BLaER1 (cell line): Measurements from ENCODE around the gene XDH.
A peak's percentile ranks its signal among the peaks of the same experiment; 100 is the strongest.

Experiments
- H3K27ac ChIP-seq: shearing (Covaris generic); formaldehyde crosslinking; 2 replicates; pipeline ENCODE4 v1.8.1; 2022
- H3K27me3 ChIP-seq: shearing (Covaris generic); formaldehyde crosslinking; 2 replicates; pipeline ENCODE4 v1.8.1; 2022
- H3K36me3 ChIP-seq: shearing (Covaris generic); formaldehyde crosslinking; 2 replicates; pipeline ENCODE4 v1.8.1; 2022
- H3K4me1 ChIP-seq: shearing (Covaris generic); formaldehyde crosslinking; 2 replicates; pipeline ENCODE4 v1.8.1; 2022
- H3K4me2 ChIP-seq: shearing (Covaris generic); formaldehyde crosslinking; 2 replicates; pipeline ENCODE4 v1.8.1; 2022
- H3K4me3 ChIP-seq: shearing (Covaris generic); formaldehyde crosslinking; 2 replicates; pipeline ENCODE4 v1.8.1; 2022
- H3K9ac ChIP-seq: shearing (Covaris generic); formaldehyde crosslinking; 2 replicates; pipeline ENCODE4 v1.8.1; 2022
- H3K9me3 ChIP-seq: shearing (Covaris generic); formaldehyde crosslinking; 2 replicates; pipeline ENCODE4 v1.8.1; 2022
- H4K20me1 ChIP-seq: shearing (Covaris generic); formaldehyde crosslinking; 2 replicates; pipeline ENCODE4 v1.8.1; 2022
- Cebpa-rat ChIP-seq: shearing (Covaris generic); IDR thresholded peaks from 2 replicates; pipeline ENCODE4 v1.8.1; 2022

Gene XDH

DNA sequence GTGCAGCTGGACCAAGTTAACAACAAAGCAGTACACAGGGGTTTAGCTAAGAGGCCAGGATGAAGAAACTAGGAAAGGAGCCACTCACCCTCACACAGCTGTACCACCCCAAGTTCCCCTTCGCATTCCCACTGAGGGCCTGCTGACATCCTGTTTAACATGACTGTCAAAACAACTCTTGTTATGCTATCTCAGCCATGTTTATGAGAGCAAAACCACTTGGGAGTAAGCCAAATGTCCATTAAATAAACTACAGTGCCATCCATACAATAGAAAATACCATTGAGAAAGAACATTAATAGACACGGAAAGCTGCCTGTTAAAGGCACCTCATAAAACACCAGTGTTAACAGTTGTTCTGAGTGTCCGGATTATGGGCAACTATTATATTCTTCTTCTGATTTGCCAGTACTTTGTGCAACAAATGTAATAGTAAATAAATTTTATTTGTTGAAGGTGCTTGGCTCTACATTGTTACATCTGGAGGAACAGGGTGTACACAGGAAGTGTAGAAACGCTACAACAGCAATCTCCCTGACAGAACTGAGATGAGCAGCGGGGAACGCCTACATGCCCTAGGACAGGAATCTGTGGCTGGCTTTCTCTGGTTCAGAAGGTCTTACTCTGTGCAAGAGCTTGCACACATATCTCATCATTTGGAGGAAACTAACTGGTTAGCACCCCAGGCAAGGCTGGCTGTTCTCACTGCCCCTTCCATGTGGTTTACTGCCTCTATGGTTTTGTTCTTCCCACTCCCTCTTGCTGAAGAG lies 95.0 kb downstream of the XDH start:
- H3K9ac ChIP-seq: no peak overlapping the region
- TF ChIP-seq Cebpa-rat: no peak
- H3K27ac ChIP-seq: peak overlapping the region; percentile 54
- H3K4me3 ChIP-seq: peak overlapping the region; percentile 52; the same call in 1 of the 2 replicates
- H3K27me3 ChIP-seq: no peaks in the 10 kb centered on the region
- peaks cover 12% of the 10 kb centered on the region for H3K9me3 ChIP-seq
- H4K20me1 ChIP-seq: peaks cover 7% of the 10 kb centered on the region; the same call in 1 of the 2 replicates
- H3K4me2 ChIP-seq: peak overlapping the region; percentile 91
- H3K36me3 ChIP-seq: no peaks in the 10 kb centered on the region
- peaks cover 93% of the 10 kb centered on the region for H3K4me1 ChIP-seq

DNA sequence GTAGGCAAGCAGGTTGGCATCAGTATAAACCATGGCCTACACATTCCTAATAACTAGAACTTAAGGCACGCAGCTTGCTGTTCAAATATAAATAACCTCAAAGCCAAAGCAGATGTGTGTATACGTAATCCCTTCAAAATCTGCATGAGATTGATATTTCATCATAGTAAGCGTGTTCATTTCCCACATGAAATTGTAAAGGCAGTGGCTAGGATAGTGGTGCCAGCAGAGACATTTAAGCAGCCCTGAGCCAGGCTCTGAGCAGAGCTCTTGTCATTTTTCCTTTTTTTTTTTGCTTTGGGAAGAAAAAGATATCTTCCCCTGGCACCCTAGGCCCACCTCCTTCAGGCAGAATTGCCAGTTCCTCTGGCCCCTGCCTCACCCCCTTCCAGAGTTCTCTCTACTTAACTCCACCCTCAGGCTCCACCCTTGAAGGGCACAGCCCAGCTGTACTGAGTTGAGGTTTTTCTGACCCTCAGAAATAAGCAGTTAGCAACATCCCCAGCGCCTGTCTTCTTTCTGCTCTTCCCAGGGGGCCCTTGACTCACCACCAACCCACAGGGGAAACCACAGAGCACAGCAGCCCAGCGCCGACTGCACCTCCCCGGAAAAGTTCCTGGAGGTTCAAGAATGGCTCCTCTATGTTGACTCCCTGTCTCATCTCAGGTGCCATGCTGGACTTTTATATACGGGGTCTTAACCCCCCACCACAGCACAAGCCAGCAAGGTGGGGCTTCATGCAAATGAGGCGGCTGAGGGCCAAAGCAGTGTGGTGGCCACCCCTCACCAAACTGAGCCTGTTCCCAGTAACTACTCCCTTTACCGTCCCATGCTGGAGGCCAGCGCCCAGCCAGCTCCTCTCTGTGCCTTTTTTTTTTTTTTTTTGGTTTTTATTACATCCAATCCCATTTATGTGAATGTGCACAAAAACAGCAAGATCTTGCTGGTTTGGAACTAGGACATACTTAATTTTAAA lies 95.9 kb downstream of the XDH start:
- H3K27ac ChIP-seq: peak overlapping the region; percentile 54
- H3K27me3 ChIP-seq: no peaks in the 10 kb centered on the region
- no peaks in the 10 kb centered on the region for H3K36me3 ChIP-seq
- peak overlapping the region; percentile 52; the same call in 1 of the 2 replicates for H3K4me3 ChIP-seq
- H3K4me1 ChIP-seq: peaks cover 83% of the 10 kb centered on the region
- no peak overlapping the region for H3K9ac ChIP-seq
- H3K9me3 ChIP-seq: peaks cover 14% of the 10 kb centered on the region
- peak overlapping the region; percentile 91 for H3K4me2 ChIP-seq
- peaks cover 7% of the 10 kb centered on the region; the same call in 1 of the 2 replicates for H4K20me1 ChIP-seq
- no peak for TF ChIP-seq Cebpa-rat

DNA sequence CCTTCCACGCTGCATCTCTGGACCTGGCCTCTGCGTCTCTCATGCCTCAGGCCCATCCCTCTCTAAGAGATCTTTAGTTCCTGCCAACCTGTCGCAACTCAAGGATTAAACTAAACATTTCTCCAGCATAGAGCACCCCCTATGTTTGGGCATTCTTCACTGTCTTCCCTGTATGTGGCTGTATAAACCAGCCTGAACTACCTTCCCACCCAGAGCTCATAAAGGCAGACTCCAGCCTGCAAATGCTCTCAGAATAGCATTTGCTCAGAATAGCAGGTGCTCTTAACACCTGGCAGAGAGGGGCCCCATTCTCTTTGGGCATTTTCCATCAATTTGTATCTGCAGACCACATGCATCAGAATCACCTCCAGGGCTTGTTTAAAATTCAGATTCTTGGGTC lies 97.1 kb downstream of the XDH start:
- Histone ChIP-seq H3K4me3 (no peak overlapping the region), H3K4me1 (peaks cover 80% of the 10 kb centered on the region), H3K4me2 (peak overlapping the region; percentile 91), H3K9ac (no peak overlapping the region), H3K27me3 (no peaks in the 10 kb centered on the region), H3K27ac (no peak overlapping the region), H3K9me3 (peaks cover 14% of the 10 kb centered on the region), H3K36me3 (no peaks in the 10 kb centered on the region), H4K20me1 (peaks cover 7% of the 10 kb centered on the region; the same call in 1 of the 2 replicates)
- no peak for TF ChIP-seq Cebpa-rat

DNA sequence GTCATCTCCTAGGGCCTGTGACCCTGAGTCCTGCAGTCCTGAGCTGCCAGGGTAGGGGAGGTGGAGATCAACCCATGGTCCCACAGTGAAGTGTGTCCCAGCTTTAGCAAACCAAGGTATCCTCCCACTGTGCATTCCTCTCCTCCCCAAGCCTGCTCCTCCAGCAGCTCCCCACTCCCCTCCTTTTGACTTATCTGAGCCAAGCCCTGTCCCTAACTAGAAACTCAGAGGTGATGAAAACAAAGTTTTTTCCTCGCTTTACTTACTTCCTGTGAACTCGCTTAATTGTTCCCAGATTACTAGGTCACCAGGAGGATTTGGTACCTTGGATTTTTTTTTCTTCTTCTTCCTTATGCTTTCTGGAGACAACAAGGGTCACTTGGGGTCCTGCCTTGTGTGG lies 99.8 kb downstream of the XDH start:
- Histone ChIP-seq H3K27ac (no peak overlapping the region), H3K27me3 (no peaks in the 10 kb centered on the region), H4K20me1 (peaks cover 7% of the 10 kb centered on the region; the same call in 1 of the 2 replicates), H3K9me3 (peaks cover 15% of the 10 kb centered on the region), H3K4me1 (peaks cover 76% of the 10 kb centered on the region), H3K36me3 (no peaks in the 10 kb centered on the region), H3K4me3 (no peak overlapping the region), H3K9ac (no peak overlapping the region), H3K4me2 (no peak overlapping the region)
- TF ChIP-seq Cebpa-rat: no peak

DNA sequence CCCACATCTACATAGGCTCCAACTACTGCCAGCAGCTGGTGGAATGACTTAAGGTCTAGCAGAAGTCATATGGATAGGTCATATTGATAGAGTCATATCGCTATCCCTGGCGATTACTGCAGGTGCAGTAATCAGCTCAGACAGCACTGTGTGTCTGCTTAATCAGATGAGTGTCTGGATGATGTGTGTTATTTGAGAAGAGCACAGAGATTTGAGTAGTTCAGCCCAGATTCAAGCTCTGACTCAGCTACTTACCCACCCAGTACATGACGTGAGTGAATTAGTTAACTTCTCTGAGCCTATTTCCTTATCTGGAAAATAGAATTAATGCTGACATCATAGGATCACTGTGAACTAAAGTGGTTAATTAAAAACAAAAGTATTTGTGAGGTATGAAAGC lies 101.6 kb downstream of the XDH start:
- Histone ChIP-seq H3K9ac (no peak overlapping the region), H3K36me3 (no peaks in the 10 kb centered on the region), H3K9me3 (peaks cover 26% of the 10 kb centered on the region), H3K4me3 (no peak overlapping the region), H3K4me1 (peaks cover 57% of the 10 kb centered on the region), H3K27me3 (no peaks in the 10 kb centered on the region), H3K4me2 (peak overlapping the region; percentile 87), H4K20me1 (no peaks in the 10 kb centered on the region), H3K27ac (no peak overlapping the region)
- TF ChIP-seq Cebpa-rat: no peak

DNA sequence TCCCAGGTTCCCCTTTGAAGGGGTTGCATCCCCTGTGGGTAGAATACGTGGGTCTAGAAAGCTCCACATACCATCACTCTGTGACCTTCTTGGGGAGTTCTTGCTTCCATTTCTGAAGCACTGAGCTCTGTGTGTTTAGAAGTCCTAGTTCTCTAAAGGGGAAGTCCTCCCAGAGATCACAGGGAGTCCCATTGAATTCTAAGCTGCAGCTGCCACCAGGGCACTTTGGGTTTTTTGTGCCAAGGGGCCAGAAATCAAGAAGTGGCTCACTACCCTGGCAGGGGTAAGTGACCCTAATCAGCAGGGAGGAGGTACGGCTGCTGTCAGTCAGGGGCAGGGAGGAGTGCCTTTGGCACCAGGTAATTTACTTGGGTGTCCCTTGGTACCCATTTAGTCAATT lies 109.7 kb downstream of the XDH start:
- H4K20me1 ChIP-seq: no peaks in the 10 kb centered on the region
- no peaks in the 10 kb centered on the region for H3K27me3 ChIP-seq
- H3K4me3 ChIP-seq: no peak overlapping the region
- no peak for TF ChIP-seq Cebpa-rat
- H3K4me1 ChIP-seq: peaks cover 14% of the 10 kb centered on the region
- no peaks in the 10 kb centered on the region for H3K36me3 ChIP-seq
- H3K9ac ChIP-seq: no peak overlapping the region
- peaks cover 12% of the 10 kb centered on the region for H3K9me3 ChIP-seq
- no peak overlapping the region for H3K4me2 ChIP-seq
- no peak overlapping the region for H3K27ac ChIP-seq

DNA sequence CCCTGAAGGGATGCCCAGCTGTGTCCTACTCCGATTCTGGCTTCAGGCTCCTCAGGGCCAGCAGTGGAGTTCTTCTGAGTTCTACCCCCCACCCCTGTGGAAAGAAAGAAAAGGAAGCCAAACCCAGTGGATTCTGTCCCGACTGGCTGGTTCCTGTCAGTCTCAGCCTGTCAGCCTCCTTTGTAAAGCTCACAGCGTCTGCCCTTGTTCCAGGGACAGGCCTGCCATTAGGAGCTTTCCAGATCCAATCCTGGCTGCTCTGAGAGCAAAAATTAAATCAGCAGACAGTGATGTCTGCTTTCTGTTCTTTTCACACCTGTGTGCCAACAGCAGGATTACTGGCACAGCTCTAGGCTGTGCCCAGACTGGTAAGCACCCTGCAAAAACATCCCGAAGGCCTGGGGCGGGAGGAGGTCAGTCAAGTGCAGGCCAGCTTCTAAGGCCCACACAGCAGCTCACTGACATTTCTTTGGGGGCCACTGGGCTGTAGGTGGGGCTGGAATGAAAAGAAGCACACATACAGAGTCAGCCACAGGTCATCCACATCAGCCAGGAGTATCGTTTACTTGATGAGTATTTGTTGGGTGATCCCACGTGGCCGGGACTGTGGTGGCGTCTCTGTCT lies 111.5 kb downstream of the XDH start:
- peaks cover 23% of the 10 kb centered on the region for H3K4me1 ChIP-seq
- H3K9me3 ChIP-seq: no peaks in the 10 kb centered on the region
- H4K20me1 ChIP-seq: no peaks in the 10 kb centered on the region
- no peaks in the 10 kb centered on the region for H3K36me3 ChIP-seq
- no peak overlapping the region for H3K27ac ChIP-seq
- H3K27me3 ChIP-seq: no peaks in the 10 kb centered on the region
- TF ChIP-seq Cebpa-rat: no peak
- no peak overlapping the region for H3K4me3 ChIP-seq
- H3K4me2 ChIP-seq: no peak overlapping the region
- no peak overlapping the region for H3K9ac ChIP-seq

DNA sequence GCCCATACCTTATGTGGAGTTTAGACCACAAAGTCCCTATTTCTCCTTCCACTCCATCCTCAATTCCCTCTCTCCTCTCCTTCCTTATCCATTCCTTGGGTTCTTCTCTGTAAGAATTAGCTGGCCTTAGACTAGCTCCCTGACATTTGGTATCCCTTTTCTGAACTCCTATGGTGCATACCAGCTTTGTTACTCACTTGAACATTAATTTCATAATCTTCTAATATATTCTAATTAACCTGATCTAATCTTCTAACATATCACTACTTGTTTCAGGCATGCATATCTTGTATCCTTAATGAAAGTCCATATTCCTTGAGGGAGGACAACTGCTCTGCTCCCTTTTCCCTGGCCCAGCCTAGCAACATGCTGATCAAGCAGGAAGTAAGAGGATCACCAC lies 114.2 kb downstream of the XDH start:
- H3K9ac ChIP-seq: no peak overlapping the region
- H4K20me1 ChIP-seq: no peaks in the 10 kb centered on the region
- no peaks in the 10 kb centered on the region for H3K27me3 ChIP-seq
- peaks cover 39% of the 10 kb centered on the region for H3K4me1 ChIP-seq
- H3K4me3 ChIP-seq: no peak overlapping the region
- no peaks in the 10 kb centered on the region for H3K36me3 ChIP-seq
- no peak overlapping the region for H3K27ac ChIP-seq
- H3K9me3 ChIP-seq: no peaks in the 10 kb centered on the region
- no peak for TF ChIP-seq Cebpa-rat
- H3K4me2 ChIP-seq: no peak overlapping the region

DNA sequence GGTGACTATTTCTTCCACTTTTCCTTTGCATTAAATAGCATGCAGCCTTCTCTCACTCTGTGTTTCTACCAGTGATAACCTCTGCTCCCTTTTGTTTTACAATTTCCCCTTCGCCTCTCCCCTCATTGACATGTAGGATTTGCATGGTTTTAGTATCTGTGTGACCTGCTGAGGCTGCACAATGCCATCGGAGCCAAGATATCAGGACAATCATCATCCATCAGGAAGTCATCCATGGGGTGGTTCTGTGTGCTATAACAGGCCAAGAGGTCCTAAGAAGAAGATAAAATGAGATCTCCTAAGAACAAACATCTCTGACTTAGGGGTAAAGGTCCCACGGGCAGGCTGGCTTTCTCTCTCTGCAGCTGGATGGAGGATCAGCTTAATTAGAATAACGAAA lies 115.0 kb downstream of the XDH start:
- peak overlapping the region; percentile 27 for H3K4me2 ChIP-seq
- H3K27ac ChIP-seq: no peak overlapping the region
- no peak overlapping the region for H3K4me3 ChIP-seq
- no peaks in the 10 kb centered on the region for H3K36me3 ChIP-seq
- H3K9me3 ChIP-seq: no peaks in the 10 kb centered on the region
- no peaks in the 10 kb centered on the region for H4K20me1 ChIP-seq
- H3K9ac ChIP-seq: no peak overlapping the region
- no peaks in the 10 kb centered on the region for H3K27me3 ChIP-seq
- peaks cover 32% of the 10 kb centered on the region for H3K4me1 ChIP-seq
- no peak for TF ChIP-seq Cebpa-rat
